Liver (tissue), 9 donors: Measurements from ENCODE around the gene ITPRID2. TPM values are rescaled to one million over a fixed set of nuclear protein-coding genes. Genes with fewer than 3 reads are reported as not detected.

Source experiments
- DNase-seq: peaks from one replicate; pipeline ENCODE4 v3.0.0-alpha.2; 2017; ENCODE audit warnings: low spot score
- H3K27ac ChIP-seq, 2 donors: one replicate each; pipeline ENCODE4 v1.7.0; 2013; ENCODE audit warnings: inconsistent platforms in 2 of 2, low read length in 2 of 2, control low read depth in 1 of 2, low read depth in 1 of 2, mild to moderate bottlenecking in 1 of 2
- H3K27me3 ChIP-seq, 4 donors: one replicate each; pipeline versions ENCODE4 v1.6.1 to v1.7.0; 2013; ENCODE audit warnings: low read length in 3 of 4, inconsistent platforms in 1 of 4, mild to moderate bottlenecking in 1 of 4, moderate library complexity in 1 of 4; ENCODE audit not compliant: control insufficient read depth in 4 of 4, insufficient read depth in 4 of 4
- H3K36me3 ChIP-seq, 4 donors: one replicate each; pipeline versions ENCODE4 v1.6.1 to v1.7.0; 2013; ENCODE audit warnings: low read length in 3 of 4, mild to moderate bottlenecking in 3 of 4, low read depth in 1 of 4, moderate library complexity in 1 of 4; ENCODE audit not compliant: control insufficient read depth in 4 of 4, insufficient read depth in 3 of 4
- H3K4me1 ChIP-seq, 4 donors: one replicate each; pipeline versions ENCODE4 v1.6.1 to v1.7.0; 2013; ENCODE audit warnings: low read length in 3 of 4, mild to moderate bottlenecking in 3 of 4, moderate library complexity in 1 of 4; ENCODE audit not compliant: control insufficient read depth in 4 of 4, insufficient read depth in 4 of 4
- H3K4me3 ChIP-seq, 3 donors: one replicate each; pipeline versions ENCODE4 v1.6.1 to v1.7.0; 2013; ENCODE audit warnings: low read length in 3 of 3, control low read depth in 1 of 3, low read depth in 1 of 3, mild to moderate bottlenecking in 1 of 3
- H3K9ac ChIP-seq, 2 donors: one replicate each; pipeline ENCODE4 v1.7.0; 2013; ENCODE audit warnings: low read length in 2 of 2, mild to moderate bottlenecking in 2 of 2, moderate library complexity in 2 of 2, control low read depth in 1 of 2, low read depth in 1 of 2
- H3K9me3 ChIP-seq, 4 donors: one replicate each; pipeline versions ENCODE4 v1.6.1 to v1.7.0; 2013; ENCODE audit warnings: low read length in 3 of 4; ENCODE audit not compliant: control insufficient read depth in 4 of 4
- ATF3 ChIP-seq: IDR thresholded peaks from 2 replicates; pipeline ENCODE4 v1.6.1; 2016; ENCODE audit warnings: antibody characterized with exemption
- CTCF ChIP-seq: fragments of 150-350 bp; IDR thresholded peaks from 2 replicates; pipeline ENCODE4 v1.5.1; 2017; ENCODE audit warnings: improper control_type of control experiment, low read depth, low read length; ENCODE audit not compliant: missing input control
- EGR1 ChIP-seq, 2 donors: IDR thresholded peaks; 2 replicates each; pipeline ENCODE4 v1.6.1; 2016 to 2018; ENCODE audit warnings: antibody characterized with exemption in 2 of 2, low read depth in 2 of 2
- FOXA1 ChIP-seq: IDR thresholded peaks from 2 replicates; pipeline ENCODE4 v1.6.1; 2016; ENCODE audit warnings: antibody characterized with exemption
- FOXA2 ChIP-seq: IDR thresholded peaks from 2 replicates; pipeline ENCODE4 v1.6.1; 2016; ENCODE audit warnings: antibody characterized with exemption
- GABPA ChIP-seq, 2 donors: IDR thresholded peaks in 1 of 2; conservative IDR thresholded peaks in 1 of 2; 2 replicates each; pipeline ENCODE4 v1.6.1; 2016; ENCODE audit warnings: antibody characterized with exemption in 2 of 2, mild to moderate bottlenecking in 1 of 2, moderate library complexity in 1 of 2
- HNF4A ChIP-seq, 2 donors: conservative IDR thresholded peaks; 2 replicates each; pipeline ENCODE4 v1.6.1; 2016; ENCODE audit warnings: antibody characterized with exemption in 2 of 2, mild to moderate bottlenecking in 2 of 2
- HNF4G ChIP-seq: IDR thresholded peaks from 2 replicates; pipeline ENCODE4 v1.6.1; 2016; ENCODE audit warnings: antibody characterized with exemption
- JUND ChIP-seq, 2 donors: IDR thresholded peaks; 2 replicates each; pipeline ENCODE4 v1.6.1; 2016; ENCODE audit warnings: antibody characterized with exemption in 2 of 2
- MAX ChIP-seq: IDR thresholded peaks from 2 replicates; pipeline ENCODE4 v1.6.1; 2016; ENCODE audit warnings: antibody characterized with exemption
- NR2F2 ChIP-seq: IDR thresholded peaks from 2 replicates; pipeline ENCODE4 v1.6.1; 2016; ENCODE audit warnings: antibody characterized with exemption
- RAD21 ChIP-seq, 2 donors: IDR thresholded peaks; 2 replicates each; pipeline ENCODE4 v1.6.1; 2016; ENCODE audit warnings: antibody characterized with exemption in 2 of 2, mild to moderate bottlenecking in 2 of 2
- REST ChIP-seq: IDR thresholded peaks from 2 replicates; pipeline ENCODE4 v1.6.1; 2016; ENCODE audit warnings: antibody characterized with exemption, mild to moderate bottlenecking
- RXRA ChIP-seq, 2 donors: IDR thresholded peaks; 2 replicates each; pipeline ENCODE4 v1.6.1; 2017 to 2018; ENCODE audit warnings: antibody characterized with exemption in 2 of 2, mild to moderate bottlenecking in 1 of 2
- SP1 ChIP-seq: IDR thresholded peaks from 2 replicates; pipeline ENCODE4 v1.6.1; 2018; ENCODE audit warnings: antibody characterized with exemption, mild to moderate bottlenecking
- TAF1 ChIP-seq: conservative IDR thresholded peaks from 2 replicates; pipeline ENCODE4 v1.6.1; 2016; ENCODE audit warnings: antibody characterized with exemption, mild to moderate bottlenecking
- YY1 ChIP-seq: IDR thresholded peaks from 2 replicates; pipeline ENCODE4 v1.6.1; 2016; ENCODE audit warnings: antibody characterized with exemption, mild to moderate bottlenecking
- ZBTB33 ChIP-seq: IDR thresholded peaks from 2 replicates; pipeline ENCODE4 v1.6.1; 2016; ENCODE audit warnings: antibody characterized with exemption
- WGBS: extraction: QIAGEN DNeasy Blood & Tissue Kit; methylation state at CpG from one replicate; pipeline ENCODE4 v1.1.7; 2013; 5-methylcytosine and 5-hydroxymethylcytosine counted together
- polyA plus RNA-seq, 2 donors: library from polyadenylated mRNA; stranded (reverse) in 1 of 2; unstranded in 1 of 2; fragments of 200-250 nt in 1 of 2; fragments of >200 nt in 1 of 2; fragmentation: Nextera tagmentation in 1 of 2; extraction: Ambion mirVana in 1 of 2; gene quantifications; one replicate each; pipeline versions ENCODE4 v1.2.1 to v1.2.3, GENCODE V29; 2013 to 2015
- total RNA-seq, 2 donors: library from RNA; depleted of rRNA; stranded (reverse); fragments of >200 nt; gene quantifications; one replicate each; pipeline ENCODE4 v1.2.3, GENCODE V29; 2014
- donor health status: healthy.
- donor health status: healthy.
- donor health status: healthy.
- donor health status: healthy.
- donor health status: healthy.

The ITPRID2 gene
- total and polyA plus RNA-seq, 4 donors = 31.2 to 145 (median 55.1) TPM

- no peak overlapping the region for H3K27ac ChIP-seq
- WGBS = 87% methylated on average over 2 of the region's 2 CpGs
- DNase-seq = no peak
- TF ChIP-seq YY1 = no peak
- no peak for TF ChIP-seq EGR1 (IDR thresholded peaks at IDR 0.05; ENCODE audit: low read depth in 2 of 2)
- no peak for TF ChIP-seq HNF4G
- no peak for TF ChIP-seq RXRA (IDR thresholded peaks at IDR 0.05)
- no peak for TF ChIP-seq ZBTB33
- no peak for TF ChIP-seq MAX
- no peak for TF ChIP-seq ATF3
- H3K4me3 ChIP-seq = no peak overlapping the region
- H3K4me1 ChIP-seq = no peaks in the 10 kb centered on the region
- H3K36me3 ChIP-seq = no peaks in the 10 kb centered on the region
- H3K9me3 ChIP-seq = no peaks in the 10 kb centered on the region
- H3K9ac ChIP-seq = no peak overlapping the region
- no peaks in the 10 kb centered on the region for H3K27me3 ChIP-seq
Observed at GRCh38 chr2:181858600-181858999, 32.9 kb upstream of the ITPRID2 start.

GRCh38 chr2:181859123-181859522 is 32.4 kb upstream of the ITPRID2 start:
- Histone ChIP-seq H3K27me3 (no peaks in the 10 kb centered on the region), H3K36me3 (no peaks in the 10 kb centered on the region), H3K27ac (no peak overlapping the region), H3K9ac (no peak overlapping the region), H3K9me3 (no peaks in the 10 kb centered on the region), H3K4me3 (no peak overlapping the region), H3K4me1 (no peaks in the 10 kb centered on the region)
- no peak for DNase-seq
- 76% methylated on average over 1 of the region's 1 CpG for WGBS
- TF ChIP-seq NR2F2 (no peak), RAD21 (IDR thresholded peaks at IDR 0.05) (no peak), RXRA (IDR thresholded peaks at IDR 0.05) (no peak), REST (no peak), EGR1 (IDR thresholded peaks at IDR 0.05; ENCODE audit: low read depth in 2 of 2) (no peak), JUND (IDR thresholded peaks at IDR 0.05) (no peak), HNF4A (conservative IDR thresholded peaks at IDR 0.05) (no peak), YY1 (no peak), MAX (no peak), FOXA1 (no peak), GABPA (IDR thresholded peaks at IDR 0.05 in 1 of 2, conservative IDR thresholded peaks at IDR 0.05 in 1 of 2) (no peak), ZBTB33 (no peak), ATF3 (no peak), HNF4G (no peak), SP1 (no peak), FOXA2 (no peak), CTCF (no peak), TAF1 (no peak)
